GM12878 (cell line): ENCODE measurements around the gene ESR2.

Source experiments
- CEBPB ChIP-seq, 2 experiments: fragments of 150-350 bp in 1 of 2; IDR thresholded peaks; 2 replicates each; pipeline ENCODE4 v1.6.1; 2012 to 2014; ENCODE audit warnings: low read depth in 2 of 2, low read length in 2 of 2, borderline replicate concordance in 1 of 2, inconsistent platforms in 1 of 2
- NBN ChIP-seq: fragments of 450-650 bp; IDR thresholded peaks from 2 replicates; pipeline ENCODE4 v1.6.1; 2016
- NFIC ChIP-seq: IDR thresholded peaks from 2 replicates; pipeline ENCODE4 v1.6.1; 2012; ENCODE audit warnings: low read depth, mild to moderate bottlenecking, inconsistent platforms, low read length, moderate library complexity
- TF ChIP-seq, protein P1 (sequence below), 3 experiments: IDR thresholded peaks in 2 of 3; conservative IDR thresholded peaks in 1 of 3; 2 replicates each; pipeline ENCODE4 v1.5.1; 2011; ENCODE audit warnings: low read depth in 3 of 3, low read length in 3 of 3, mild to moderate bottlenecking in 3 of 3, control low read depth in 2 of 3, moderate library complexity in 2 of 3, inconsistent platforms in 1 of 3, mixed read lengths in 1 of 3; ENCODE audit not compliant: control insufficient read depth in 2 of 3, insufficient read depth in 1 of 3; ENCODE audit errors: extremely low read depth in 1 of 3
- TF ChIP-seq, protein P2 (sequence below): IDR thresholded peaks from 2 replicates; pipeline ENCODE4 v1.6.1; 2012; ENCODE audit warnings: mild to moderate bottlenecking, low read depth, low read length
- TF ChIP-seq, protein P3 (sequence below): IDR thresholded peaks from 2 replicates; pipeline ENCODE4 v1.6.1; 2011; ENCODE audit warnings: borderline replicate concordance, low read depth, mild to moderate bottlenecking, moderate library complexity, mixed read lengths, low read length; ENCODE audit not compliant: insufficient read depth; ENCODE audit errors: extremely low read length

DNA sequence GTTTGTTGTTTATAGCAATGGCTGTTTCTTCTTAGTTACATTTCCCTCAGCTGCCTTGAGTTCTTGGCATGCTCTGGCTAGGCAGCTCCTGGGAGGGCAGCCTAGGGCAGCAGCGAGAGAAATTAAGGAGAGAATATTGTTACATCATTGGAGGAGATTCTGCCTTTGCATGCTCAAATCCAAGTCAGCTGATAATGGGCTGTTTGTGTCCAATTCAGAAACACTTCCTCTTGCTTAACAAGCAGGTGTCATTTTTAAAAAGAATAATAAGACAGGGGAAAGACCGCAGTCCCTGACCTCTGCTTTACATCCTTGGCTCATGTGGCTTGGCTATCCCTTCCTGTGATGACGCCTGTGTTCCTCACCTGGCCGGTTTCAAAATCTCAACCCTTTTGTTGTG is 76.9 kb downstream of the ESR2 start:
- TF ChIP-seq, protein P1, sequence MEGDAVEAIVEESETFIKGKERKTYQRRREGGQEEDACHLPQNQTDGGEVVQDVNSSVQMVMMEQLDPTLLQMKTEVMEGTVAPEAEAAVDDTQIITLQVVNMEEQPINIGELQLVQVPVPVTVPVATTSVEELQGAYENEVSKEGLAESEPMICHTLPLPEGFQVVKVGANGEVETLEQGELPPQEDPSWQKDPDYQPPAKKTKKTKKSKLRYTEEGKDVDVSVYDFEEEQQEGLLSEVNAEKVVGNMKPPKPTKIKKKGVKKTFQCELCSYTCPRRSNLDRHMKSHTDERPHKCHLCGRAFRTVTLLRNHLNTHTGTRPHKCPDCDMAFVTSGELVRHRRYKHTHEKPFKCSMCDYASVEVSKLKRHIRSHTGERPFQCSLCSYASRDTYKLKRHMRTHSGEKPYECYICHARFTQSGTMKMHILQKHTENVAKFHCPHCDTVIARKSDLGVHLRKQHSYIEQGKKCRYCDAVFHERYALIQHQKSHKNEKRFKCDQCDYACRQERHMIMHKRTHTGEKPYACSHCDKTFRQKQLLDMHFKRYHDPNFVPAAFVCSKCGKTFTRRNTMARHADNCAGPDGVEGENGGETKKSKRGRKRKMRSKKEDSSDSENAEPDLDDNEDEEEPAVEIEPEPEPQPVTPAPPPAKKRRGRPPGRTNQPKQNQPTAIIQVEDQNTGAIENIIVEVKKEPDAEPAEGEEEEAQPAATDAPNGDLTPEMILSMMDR (IDR thresholded peaks at IDR 0.05 in 2 of 3, conservative IDR thresholded peaks at IDR 0.05 in 1 of 3; ENCODE audit: control insufficient read depth in 2 of 3, extremely low read depth in 1 of 3, insufficient read depth in 1 of 3, low read depth in 3 of 3, low read length in 3 of 3): no peak
- TF ChIP-seq, protein P2, sequence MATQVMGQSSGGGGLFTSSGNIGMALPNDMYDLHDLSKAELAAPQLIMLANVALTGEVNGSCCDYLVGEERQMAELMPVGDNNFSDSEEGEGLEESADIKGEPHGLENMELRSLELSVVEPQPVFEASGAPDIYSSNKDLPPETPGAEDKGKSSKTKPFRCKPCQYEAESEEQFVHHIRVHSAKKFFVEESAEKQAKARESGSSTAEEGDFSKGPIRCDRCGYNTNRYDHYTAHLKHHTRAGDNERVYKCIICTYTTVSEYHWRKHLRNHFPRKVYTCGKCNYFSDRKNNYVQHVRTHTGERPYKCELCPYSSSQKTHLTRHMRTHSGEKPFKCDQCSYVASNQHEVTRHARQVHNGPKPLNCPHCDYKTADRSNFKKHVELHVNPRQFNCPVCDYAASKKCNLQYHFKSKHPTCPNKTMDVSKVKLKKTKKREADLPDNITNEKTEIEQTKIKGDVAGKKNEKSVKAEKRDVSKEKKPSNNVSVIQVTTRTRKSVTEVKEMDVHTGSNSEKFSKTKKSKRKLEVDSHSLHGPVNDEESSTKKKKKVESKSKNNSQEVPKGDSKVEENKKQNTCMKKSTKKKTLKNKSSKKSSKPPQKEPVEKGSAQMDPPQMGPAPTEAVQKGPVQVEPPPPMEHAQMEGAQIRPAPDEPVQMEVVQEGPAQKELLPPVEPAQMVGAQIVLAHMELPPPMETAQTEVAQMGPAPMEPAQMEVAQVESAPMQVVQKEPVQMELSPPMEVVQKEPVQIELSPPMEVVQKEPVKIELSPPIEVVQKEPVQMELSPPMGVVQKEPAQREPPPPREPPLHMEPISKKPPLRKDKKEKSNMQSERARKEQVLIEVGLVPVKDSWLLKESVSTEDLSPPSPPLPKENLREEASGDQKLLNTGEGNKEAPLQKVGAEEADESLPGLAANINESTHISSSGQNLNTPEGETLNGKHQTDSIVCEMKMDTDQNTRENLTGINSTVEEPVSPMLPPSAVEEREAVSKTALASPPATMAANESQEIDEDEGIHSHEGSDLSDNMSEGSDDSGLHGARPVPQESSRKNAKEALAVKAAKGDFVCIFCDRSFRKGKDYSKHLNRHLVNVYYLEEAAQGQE: no peak
- no peak for TF ChIP-seq CEBPB (IDR thresholded peaks at IDR 0.05; ENCODE audit: borderline replicate concordance in 1 of 2, low read depth in 2 of 2, low read length in 2 of 2)
- no peak for TF ChIP-seq NFIC
- no peak for TF ChIP-seq NBN
- TF ChIP-seq, protein P3, sequence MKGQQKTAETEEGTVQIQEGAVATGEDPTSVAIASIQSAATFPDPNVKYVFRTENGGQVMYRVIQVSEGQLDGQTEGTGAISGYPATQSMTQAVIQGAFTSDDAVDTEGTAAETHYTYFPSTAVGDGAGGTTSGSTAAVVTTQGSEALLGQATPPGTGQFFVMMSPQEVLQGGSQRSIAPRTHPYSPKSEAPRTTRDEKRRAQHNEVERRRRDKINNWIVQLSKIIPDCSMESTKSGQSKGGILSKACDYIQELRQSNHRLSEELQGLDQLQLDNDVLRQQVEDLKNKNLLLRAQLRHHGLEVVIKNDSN: no peak
